GM19023 (cell line): ENCODE data around the gene SYT17.

Source experiments
- ATAC-seq: cut with Tn5 transposase; IDR thresholded peaks from one replicate; pipeline ENCODE4 v1.9.1; 2021; ENCODE audit warnings: mild to moderate bottlenecking, moderate library complexity; ENCODE audit not compliant: unreplicated experiment

Gene SYT17

DNA sequence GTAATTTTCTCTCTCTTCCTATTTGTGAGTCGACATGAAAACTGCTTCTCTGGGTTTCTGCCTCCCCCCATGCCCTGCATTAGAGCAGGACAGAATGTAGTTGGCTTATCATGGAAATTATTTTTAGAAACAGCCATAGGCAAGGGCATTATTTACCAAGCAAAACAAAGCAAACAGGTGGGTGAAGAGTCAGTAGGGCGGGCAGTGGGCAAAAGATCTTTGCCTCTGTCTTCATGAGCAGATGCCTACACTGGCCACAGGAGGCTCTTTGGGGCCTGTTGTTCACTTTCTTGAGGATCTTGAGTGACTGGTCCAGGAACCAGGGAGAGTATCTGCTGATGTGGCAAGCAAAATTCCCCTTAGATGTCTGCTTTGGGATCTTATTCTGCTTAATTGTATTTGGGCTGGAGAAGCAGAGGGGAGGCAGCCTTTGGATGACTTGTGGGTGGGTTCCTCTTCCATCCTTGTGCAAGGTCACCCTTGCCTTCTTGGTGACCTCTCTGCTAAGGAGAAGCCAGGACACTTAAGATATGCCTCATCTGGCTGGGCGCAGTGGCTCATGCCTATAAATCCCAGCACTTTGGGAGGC is 75.0 kb downstream of the SYT17 start:
- ATAC-seq, result no peak

DNA sequence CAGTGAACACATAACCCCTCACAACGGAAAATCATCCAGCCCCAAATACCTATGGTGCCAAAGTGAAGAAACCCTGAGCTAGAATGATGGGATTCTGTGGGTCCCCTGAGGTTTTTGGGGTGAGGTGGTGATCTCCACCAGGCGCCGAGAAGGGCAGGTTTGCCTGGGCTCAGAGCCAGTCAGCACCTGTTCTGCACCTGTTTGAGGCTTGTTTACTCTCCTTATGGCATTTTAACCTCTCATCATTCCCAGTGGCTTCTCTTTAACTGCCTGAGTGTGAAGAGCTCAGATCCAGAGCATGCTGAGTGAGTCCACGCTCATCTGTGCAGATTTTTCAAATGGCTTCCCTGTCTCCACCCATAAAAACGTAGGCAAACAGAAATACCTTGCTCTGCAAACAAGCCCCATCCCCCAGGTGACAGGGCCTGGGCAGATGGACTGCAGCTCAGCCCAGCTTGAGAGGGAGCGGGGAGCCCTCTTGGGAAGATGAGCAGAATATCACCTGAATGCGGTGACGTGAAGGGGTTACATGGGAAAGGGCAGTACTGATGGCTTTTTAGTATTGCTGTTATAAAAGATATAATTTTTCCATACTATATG is 77.4 kb downstream of the SYT17 start:
- ATAC-seq, result no peak

DNA sequence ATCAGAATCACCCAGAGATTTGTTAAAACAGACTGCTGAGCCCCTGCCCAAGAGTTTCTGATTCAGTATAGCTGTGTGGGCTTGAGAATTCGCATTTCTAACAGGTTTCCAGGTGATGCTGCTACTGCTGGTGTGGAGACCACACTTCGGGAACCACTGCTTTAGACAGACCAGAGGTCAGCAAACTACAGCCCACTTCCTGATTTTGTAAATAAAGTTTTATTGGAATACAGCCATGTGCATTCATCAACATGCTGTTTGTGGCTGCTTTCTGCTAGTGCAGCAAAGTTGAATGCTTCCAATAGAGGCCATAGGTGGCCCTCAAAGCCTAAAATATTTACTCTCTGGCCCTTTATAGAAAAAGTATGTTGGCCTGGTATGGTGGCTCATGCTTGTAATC is 84.9 kb downstream of the SYT17 start:
- ATAC-seq, result no peak

DNA sequence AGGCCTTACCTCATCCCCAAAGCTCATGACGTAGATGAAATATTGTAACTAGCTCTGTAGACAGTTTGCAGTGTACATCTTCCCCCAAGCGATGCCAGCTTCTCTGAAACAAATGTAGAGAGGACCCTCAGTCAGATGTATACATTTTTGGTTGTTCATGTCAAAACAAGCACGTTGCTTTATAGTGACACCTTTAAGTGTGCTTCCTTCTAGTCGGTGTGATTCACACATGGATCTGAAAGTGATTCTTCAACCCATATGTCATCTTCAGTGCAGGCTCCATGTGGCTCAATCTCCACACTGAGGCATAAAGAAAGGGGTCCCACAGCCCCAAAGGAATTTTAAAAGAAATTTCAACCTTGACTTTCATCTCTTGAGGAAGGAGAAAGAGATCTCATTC is 86.6 kb downstream of the SYT17 start:
- no peak for ATAC-seq

DNA sequence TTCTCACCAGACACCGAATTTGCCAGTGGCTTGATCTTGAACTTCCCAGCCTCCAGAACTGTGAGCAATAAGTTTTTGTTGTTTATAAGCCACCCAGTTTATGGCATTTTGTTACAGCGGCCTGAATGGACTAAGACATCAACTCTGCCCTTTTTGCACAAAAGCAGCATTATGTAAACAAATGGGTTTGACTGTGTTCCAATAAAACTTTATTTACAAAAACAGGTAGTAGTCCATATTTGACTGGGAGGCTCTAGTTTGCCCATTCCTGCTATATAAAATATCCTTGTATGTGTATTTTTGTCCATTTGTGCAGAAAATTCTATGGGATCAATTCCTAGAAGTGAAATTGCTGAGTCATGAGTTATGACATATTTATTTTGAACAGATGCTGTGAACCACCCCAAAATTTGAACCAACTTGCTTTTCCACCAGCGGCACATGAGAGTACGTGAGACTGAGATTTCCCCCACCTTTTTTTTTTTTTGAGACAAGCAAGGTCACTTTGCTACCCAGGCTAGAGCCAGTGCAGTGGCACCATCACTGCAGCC is 96.2 kb downstream of the SYT17 start:
- no peak for ATAC-seq

DNA sequence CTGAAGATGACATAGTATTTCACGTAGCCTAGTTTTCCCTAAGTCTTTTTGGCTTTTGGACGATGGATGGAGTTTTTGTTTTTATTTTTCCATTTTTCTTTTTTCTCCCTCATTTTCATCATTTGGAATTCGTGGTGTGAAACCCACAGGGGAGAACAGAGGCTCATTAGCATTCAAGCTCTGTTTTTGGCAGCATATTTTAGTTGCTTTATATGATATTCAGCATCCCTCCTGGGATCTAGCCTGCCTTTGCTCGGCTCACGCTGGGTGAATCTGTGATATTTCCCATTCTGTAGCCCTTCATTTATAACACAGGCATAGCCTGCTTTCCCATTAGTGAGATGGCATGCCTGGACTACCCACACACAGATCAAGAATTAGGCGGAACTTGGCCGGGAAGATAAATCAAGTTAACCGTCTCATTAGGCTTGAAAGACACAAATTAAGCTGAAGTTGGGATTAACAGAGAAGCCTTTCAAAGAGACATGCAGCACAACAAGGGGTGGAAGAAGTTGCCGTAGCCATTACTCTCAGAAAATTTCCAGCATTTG is 97.4 kb downstream of the SYT17 start:
- no peak for ATAC-seq

DNA sequence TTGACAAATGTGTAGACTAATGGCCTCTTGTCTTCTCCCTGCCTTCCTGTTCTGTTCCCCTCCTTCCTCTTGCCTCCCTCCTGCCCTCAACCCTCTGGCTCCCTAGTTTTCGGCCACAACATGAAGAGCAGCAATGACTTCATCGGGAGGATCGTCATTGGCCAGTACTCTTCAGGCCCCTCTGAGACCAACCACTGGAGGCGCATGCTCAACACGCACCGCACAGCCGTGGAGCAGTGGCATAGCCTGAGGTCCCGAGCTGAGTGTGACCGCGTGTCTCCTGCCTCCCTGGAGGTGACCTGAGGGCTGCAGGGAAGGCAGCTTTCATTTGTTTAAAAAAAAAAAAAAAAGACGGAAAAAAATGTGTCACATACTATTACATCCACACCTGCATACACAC is 98.7 kb downstream of the SYT17 start:
- no peak for ATAC-seq

DNA sequence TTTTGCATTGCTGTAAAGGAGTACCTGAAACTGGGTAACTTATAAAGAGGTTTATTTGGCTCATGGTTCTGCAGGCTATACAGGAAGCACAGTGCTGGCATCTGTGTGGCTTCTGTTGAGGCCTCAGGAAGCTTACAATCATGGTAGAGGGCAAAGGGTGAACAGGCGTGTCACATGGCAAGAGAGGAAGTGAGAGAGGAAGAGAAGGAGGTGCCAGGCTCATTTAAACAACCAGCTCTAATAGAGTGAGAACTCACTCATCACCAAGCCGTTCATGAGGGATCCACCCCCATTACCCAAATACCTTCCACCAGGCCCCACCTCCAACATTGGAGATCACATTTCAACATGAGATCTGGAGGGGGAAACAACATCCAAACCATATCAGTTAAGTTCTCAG is 101.1 kb downstream of the SYT17 start:
- no peak for ATAC-seq

DNA sequence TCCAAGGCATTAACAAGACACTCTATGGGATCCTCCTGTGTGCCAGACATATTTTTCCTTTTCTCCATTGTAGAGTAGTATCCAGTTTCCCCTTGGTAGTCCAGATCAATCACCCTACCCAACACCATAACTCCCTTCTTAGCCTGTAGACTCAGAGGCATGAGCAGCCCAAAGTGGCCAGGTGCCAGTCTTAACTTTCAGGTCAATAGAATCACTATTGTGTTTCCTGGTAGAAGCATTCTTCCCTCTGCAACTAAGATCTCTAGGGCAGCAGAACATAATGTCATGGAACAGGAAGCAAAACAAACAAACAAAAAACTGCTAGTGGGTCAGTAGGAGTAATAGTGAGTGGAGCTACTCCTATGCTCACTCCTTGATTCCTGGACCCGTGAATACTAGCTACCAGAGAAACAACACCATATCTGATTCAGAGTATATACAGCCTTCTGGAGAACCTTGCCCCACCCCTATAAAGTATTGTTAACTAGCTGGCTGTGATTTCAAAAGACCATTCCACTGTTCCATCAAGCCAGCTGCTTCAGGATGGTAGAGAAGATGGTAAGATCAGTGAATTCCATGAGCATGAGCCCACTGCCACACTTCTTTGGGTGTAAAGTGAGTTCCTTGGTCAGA is 106.2 kb downstream of the SYT17 start:
- ATAC-seq, result no peak

DNA sequence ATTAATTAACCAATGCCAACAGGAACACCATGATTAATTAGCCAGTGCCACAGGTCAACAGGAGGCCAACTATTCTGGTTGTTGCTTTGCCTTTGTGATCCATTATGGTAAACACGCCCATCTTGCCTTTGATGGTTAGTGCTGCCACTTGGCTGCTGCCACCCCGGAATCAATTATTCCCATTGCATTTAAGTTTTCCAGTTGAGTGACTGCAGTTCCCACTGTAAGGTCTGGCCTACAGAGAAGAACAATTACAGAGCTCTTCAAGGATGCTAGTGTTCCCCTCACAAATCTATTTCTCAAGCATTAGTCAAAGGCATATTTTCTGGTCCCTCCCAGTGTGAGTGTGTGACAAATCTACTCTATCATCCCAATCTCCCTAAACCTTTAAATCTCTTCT is 110.4 kb downstream of the SYT17 start:
- ATAC-seq, result no peak

DNA sequence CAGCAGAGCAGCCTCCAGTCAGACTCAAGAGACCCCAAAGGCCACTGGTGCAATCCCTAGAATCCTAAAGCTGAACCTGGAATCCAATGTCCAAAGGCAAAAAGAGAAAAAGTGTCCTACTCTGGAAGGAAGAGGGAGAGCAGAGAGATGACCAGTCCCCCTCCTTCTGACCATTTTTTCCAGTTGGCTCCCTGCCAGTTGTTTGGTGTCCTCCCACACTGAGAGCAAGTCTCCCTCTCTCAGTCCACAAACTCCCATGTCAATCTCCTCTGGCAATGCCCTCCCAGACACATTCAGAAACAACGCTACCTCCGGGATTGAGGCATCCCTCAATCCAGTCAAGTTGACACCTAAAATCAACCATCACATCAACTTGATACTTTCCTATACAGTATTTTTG is 113.2 kb downstream of the SYT17 start:
- ATAC-seq, result no peak

DNA sequence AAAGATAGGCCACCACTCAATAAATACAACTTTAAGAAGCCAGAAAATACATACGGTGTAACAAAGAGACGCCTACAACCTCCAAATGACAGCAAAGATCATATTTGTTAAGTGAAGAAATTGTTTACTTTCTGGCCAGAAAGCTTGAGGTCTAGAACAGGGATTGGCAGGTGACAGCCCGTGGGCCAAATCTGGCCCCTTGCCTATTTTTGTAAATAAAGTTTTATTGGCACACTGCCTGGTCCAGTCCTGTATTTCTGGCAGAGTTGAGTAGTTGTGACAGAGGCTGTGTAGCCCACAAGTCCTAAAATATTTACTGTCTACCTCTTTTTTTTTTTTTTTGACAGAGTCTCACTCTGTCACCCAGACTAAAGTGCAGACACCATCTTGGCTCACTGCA is 114.1 kb downstream of the SYT17 start:
- ATAC-seq, result no peak

DNA sequence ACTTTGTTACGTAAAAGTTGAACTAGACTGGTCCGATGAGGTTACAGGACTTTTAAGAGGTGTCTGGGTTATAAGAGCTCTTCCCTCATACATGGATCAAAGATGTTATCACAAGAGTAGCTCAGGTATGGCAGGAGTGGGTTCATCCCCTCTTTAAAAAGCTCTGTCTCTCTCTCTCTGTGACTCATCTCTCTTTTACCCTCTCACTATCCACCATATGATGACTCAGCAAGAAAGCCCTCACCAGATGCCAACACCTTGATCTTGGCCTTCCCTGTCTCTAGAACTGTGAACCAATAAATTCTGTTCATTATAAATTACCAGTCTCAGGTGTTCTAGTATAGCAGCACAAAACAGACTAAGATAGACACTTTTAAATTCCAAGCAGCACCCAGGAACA is 115.6 kb downstream of the SYT17 start:
- no peak for ATAC-seq

DNA sequence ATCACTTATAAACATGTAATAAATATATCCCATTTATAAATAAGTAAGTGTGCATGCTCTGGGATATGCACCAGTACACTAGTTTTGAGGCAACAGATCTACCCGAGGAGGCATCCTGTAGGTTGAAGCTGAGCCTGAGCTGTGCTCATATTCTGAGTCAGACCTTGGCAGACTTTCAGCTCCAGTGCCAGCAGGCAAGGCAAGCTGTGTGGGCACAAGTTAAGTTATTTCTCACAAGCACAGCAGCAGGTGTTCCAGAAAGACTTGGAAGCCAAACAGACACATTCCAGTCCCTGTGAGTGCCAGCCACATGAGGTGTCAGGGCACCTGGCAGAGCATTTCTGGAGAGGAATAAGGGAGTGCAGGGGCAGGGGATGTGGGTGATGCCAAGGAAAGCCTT is 116.2 kb downstream of the SYT17 start:
- no peak for ATAC-seq

DNA sequence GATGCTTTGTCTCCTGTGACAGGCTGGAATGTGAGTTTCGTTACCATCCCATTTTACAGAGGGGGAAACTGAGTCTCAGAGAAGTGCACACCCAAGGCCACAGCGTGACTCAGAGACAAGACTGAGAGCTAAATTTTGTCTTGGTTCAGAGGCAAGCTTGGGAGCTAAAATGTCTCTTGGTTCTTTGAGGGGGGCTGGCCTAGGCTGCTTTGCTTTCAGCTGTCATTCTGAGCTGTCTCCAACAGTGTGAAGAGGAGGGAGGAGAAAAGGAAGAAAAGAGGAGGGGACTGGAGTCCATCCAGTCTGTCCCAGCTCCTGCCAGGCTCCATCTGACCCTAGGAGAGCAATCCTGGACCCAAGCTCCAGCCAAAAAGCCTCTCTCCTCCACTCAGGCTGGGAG is 117.4 kb downstream of the SYT17 start, which contains the start of gene CLEC19A:
TSS of gene CLEC19A (plus strand) at position 301 of the 400 bp plus-strand sequence. CDS start 121 bp downstream, outside the sequence.
- ATAC-seq, result no peak

DNA sequence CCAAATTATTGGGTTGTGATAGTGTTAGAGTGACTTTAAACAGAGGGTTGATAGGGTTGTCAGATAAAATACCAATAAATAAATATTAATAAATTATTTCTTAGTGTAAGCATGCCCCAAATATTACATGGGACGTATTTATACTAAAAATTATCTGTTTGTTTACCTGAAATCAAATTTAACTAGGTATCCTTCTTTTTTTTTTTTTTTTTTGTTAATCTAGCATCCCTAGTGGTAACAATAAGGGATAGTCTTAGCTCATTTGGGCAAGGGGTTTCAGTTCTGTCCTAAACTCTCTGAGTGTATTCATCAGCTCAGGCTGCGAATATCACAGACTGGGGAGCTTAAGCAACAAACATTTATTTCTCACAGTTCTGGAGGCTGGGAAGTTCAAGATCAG is 118.8 kb downstream of the SYT17 start:
- no peak for ATAC-seq

DNA sequence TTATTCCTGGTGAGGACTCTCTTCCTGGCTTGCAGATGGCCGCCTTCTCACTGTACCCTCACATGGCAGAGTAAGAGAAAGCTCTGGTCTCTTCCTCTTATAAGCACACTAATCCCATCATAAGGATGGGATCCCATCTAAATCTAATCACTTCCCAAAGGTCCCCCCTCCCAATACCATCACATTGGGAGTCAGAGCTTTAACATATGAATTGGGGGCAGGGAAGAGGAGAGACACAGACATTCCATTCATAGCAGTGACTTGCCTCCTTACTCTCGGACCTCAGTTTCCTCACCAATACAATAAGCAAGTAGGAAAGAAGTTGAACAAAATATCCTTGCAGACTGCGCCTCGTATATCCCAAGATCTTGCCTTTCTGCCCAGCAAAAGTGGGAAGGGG is 119.2 kb downstream of the SYT17 start:
- ATAC-seq, result no peak

DNA sequence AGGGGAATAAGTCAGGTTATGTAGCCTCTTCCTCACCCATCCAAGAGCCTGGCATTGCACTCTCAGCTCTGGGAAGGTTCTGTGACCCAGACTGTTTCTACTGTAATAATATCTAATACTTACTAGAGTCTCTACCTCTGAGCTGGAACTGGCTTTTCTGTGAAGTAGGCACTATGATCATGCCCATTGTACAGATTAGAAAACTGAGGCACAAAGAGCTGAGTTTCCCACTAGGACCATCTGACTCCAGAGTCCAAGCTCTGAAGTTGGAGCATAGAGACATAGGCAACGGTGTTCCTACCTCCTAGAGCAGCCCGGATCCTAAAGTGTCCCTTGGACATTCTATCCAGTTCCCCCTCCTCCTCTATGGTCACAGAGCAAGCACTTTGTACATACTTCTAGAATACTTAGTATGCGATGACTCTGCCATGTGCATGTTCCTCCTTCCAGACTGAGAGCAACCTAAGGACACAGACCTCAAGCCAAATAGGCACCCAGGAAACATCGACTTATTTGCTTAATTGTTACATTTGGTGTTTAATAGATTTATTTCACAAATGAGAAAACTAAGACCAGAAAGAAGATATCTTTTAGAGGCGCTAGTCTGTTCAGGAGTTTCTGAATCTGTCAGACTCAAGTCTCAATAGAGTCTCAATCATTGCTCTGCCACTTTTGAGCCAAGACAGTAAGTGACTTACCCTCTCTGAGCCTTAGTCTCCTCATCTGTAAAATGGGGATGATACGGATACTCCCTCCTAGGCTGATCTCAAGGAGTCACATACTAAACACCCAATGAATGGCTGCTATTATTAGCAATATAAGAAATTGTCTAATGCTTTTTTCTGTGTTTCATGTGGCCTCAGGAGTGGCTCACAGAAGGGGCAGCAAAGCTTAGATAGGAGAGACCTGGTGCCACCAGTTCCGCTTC is 121.1 kb downstream of the SYT17 start:
- ATAC-seq, result no peak

DNA sequence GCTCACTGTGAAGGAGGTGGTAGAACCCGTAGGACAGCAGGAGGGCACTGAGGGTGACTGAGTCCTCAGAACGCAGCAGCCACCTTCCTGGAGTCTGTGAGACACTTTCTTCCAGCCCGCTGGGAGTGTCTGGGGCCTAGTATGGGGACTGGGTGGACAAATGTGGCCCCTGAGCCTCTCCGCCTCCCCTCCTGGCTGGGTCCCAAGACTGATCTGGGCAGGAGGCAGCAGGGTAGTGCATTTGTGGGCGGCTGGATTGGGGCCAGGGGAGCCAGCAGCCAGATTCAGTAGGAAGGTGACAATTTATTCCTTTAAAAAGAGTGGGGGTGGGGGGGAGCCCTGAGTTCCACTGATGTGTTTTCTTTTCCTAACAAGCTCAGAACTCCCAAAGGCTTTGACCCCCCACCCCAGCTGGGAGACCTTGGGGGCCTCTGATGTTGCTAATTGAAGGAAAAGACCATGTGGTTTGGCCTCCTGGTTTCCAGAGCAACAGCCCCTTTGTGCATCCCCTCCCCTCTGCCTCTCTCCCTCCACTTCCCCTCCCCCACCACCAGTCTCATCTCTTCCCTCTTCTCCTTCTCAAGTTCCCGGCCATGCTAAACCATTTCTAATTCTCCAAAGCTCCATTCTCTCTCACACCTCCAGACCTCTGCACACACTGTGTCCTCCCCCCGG is 121.9 kb downstream of the SYT17 start:
- no peak for ATAC-seq

DNA sequence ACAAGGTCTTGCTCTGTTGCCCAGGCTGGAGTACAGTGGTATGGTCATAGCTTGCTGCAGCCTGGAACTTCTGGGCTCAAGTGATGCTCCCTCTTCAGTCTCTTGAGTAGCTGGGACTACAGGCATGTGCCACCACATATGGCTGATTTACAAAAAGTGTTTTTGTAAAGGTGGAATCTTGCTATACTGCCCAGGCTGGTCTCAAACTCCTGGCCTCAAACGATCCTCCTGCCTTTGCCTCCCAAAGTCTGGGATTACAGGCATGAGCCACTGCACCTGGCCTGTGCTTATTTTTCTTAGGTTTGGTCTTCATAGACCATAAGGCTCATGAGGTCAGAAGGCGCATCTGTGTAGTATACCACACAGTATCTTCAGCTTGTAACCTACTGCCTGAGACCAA is 122.8 kb downstream of the SYT17 start:
- ATAC-seq, result no peak
